ENCODE data around the gene NOTCH2. TPM values are rescaled to one million over a fixed set of nuclear protein-coding genes. Genes with fewer than 3 reads are reported as not detected.
A peak's percentile ranks its signal among the peaks of the same experiment; 100 is the strongest.

NOTCH2 gene
- polyA plus RNA-seq, 10 donors = 43.7 to 79.2 (median 55.1) TPM

DNA sequence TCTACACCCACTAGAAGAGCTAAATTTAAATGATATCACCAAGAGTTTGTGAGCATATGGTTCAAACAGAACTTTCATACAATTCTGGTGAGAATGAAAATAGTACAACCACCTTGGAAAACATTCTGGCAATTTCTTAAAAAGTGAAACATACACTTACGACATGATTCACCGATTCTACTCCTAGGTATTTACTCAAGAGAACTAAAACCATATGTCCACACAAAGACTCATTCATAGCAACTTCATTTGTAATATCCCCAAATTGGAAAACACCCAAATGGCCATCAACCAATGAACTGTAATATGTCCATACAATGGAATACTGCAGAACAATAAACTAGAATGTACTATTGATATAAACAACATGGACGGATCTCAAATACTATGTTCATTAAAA lies 122.0 kb downstream of the NOTCH2 start:
- peak in 1 of 3 donors; percentile 83 for DNase-seq

DNA sequence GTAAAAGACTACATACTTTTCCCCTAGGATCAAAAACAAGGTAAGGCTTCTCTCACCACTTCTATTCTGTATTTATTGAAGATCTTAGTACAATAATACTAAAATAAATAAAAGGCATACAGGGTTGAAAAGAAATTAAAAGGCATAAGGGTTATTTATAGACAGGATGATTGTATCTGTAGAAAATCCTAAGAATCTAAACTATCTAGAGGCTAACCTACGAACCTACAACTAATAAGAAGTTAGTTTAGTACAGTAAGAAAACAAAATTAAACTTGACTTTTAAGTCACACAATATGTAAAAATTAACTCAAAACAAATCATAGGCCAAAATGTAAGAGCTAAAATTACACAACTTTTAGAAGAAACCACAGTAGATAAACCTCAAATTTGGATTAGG lies 122.7 kb downstream of the NOTCH2 start:
- DNase-seq = no peak

DNA sequence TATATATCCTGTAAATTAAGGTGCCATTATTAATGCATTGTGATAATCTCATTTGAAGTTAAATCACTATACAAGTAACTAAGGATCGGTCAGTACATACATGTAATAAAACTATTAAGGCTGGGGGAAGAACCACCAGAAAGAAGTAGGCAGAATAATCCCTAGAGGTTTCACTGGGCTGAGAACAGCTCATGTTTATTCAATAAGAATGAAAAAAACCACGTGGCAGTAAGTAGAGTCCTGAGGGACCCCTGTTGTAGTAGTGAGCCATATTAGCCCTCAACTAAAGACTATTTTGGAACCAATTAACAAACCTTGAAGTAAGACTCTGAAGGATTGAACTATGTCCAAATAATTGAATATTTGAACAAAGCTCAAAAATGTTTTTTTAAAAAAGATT lies 126.2 kb downstream of the NOTCH2 start:
- no peak for DNase-seq

DNA sequence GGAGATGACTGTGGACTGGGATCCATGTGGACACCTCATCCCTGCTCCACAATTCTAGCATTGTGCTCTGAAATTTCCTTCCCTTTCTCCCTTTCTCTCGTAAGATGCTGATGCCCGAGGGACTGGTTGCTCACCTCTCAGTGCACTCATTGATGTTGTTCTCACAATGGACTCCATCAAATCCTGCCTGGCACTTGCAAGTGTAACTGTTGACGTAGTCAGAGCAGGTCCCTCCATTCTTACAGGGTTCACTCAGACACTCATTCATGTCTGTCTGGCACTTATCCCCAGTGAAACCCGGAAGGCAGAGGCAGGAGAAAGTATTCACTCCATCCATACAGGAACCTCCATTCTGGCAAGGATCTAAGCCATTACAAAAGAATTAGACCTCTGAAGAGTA lies 128.1 kb downstream of the NOTCH2 start:
- DNase-seq = no peak

DNA sequence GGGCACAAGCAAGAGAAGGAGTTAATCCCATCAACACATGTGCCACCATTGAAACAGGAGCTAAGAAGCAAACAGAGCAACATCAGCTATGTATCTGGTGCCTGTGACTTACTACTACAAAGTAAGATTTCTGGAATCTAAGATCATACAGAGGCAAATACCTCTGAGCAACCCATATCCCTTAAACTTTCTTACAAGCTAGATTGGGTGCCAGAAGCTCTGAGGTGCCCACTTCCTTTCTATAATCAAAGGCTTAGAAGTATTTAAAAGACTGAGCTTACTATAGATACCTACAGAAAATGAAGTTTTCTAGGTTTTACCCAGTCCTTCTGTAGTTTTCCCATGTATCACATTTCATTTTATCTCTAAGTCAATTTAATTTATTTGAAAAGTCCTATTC lies 128.8 kb downstream of the NOTCH2 start:
- DNase-seq = no peak

DNA sequence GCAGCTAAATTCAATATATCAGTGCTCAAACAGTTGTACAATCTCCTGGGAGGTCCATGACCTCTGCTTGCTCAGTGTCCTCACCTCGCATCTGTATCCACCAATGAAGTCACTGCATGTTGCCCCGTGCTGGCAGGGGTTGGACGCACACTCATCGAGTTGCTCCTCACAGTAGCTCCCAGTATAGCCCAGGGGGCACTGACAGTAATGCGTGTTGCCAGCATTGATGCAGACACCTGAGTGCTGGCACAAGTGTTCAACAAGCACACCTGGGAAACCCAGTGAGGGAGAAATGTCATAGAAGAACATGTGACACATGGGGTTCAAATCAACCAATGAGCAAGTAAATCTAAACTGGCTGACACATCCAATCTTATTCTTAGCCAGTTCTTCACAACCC lies 132.3 kb downstream of the NOTCH2 start:
- DNase-seq = no peak

DNA sequence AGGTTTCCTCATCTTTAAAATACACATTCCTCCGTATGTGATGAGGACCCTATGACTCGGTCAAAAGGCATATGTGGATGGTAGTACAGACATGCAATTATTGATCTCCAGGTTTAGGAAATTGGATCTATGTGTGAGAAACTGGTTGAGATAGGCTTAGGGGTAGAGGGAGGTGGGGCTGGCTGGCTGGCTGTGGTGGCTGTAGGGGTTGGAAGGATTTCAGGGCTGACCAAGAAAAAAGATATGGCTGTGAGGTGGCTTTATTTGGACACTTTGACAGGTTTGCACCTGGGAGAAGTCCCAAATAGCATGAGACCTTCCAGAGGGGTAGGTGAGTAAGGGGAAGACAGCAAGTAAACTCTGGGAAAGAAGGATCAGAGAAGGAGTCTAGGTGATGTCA lies 133.5 kb downstream of the NOTCH2 start:
- no peak for DNase-seq

DNA sequence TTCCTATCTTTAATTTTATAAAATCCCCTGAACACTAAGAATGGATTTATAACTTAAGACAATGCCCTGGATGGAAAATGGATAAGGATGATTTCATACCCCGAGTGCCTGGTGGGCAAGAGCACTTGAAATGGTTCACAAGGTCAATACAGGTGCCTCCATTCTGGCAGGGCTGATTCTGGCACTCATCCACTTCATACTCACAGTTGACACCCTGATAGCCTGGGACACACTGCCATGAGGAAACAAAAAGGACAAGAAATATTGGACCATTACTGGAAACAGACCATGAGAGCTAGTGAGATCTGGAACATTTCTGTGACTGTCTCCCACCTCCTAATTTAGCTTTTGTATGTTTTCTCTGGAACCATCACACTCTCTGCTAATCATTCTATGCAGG lies 134.1 kb downstream of the NOTCH2 start:
- DNase-seq = no peak

DNA sequence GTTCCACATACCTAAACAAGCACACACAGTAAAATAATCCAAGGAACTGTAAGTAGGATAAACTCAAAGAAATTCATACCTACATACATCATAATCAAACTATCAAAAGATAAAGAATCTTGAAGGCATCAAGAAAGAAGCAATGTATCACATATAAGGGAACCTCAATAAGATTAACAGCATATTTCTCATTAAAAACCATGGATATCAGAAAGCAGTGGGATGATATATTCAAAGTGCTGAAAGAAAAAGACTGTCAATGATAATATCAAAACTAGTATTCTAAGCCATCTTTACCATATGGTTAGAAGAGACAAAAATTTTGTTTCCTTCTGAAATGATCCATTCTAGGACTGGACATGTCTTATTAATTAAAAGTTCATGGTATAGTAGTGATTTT lies 136.1 kb downstream of the NOTCH2 start:
- no peak for DNase-seq

DNA sequence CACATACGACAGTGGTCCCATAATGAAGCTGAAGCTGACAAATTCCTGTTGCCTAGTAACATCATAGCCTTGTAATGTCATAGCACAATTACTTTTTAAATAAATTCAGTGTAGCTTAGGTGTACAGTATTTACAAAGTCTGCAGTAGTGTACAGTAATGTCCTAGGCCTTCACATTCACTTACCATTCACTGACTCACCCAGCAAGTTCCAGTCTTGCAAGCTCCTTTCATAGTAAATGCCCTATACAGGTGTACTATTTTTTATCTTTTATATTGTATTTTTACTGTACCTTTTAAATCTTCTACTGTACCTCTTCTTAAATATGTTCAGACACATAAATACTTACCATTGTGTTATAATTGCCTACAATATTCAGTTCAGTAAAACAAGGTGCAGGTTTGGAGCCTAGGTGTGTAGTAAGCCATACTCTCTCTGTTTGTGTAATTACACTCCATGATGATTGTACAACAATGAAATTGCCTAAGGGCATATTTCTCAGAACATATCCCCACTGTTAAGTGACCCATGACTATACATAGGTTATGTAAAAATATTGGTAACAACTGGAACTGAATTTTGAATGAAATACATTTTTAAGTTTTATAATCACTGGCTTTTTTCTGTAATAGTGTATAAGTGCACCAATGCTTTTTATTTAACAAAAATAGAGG lies 139.7 kb downstream of the NOTCH2 start:
- no peak for DNase-seq

DNA sequence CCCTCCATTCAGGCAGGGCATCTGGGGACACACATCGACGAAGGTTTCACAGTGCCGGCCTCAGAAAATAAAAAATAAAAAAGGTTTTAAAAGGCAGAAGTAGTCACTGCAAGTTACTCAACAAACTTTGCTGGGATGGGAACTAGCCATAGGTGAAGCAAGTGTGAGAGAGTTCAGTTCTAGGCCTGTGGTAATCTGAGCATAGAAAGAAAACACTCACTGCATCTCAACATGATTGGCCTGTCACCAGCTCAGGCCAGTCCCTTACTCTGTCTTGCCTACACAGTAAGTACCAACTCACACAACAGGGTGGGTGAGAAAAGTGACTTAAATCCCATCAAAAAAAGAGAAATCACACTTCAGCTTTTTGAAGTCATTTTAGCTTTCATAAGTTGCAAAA lies 142.9 kb downstream of the NOTCH2 start:
- DNase-seq = no peak

DNA sequence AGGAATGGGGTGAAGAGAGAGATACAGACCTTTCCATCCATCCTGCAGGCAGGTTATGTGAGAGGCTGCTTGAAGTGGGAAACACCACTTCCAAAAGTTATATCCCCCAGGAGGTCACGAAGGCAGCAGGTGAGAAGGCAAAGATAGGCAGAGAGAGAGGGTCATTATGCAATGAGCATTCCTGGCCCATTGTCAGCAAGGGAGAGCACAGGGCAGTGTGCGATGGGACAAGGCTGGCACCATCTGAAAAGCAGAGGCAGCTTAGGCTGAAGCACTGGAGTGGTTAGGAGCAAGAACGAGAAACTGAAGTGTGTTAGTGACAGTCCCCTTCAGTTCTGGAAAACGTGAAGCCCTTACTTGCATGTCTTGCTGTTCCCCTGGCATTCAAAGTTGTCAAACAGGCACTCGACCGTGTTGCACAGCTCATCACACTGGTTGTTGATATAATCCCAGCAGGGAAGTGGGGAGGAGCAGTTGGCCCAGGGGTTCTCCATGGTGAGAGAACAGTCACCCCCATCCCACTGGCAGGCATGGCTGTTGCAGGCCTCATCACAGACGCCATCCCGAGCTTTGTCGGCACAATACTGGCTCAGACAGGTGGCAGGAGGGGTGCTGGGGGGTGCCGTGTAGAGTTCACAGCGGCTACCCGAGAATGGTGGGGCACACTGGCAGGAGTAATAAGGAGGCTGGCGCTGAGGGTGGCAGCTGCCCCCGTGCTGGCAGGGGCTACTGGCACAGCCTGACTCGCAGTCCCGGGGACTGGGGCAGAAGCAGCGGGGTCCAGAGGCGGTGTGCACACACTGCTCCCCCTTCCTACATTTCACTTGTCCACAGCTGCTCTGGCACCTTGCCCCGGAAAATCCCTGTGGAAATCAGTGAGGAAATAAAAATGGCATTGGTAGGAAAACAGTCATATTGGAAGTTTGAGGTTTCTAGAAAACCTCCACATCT lies 144.2 kb downstream of the NOTCH2 start:
- DNase-seq = peak; percentile 62 to 89 (median 79)

DNA sequence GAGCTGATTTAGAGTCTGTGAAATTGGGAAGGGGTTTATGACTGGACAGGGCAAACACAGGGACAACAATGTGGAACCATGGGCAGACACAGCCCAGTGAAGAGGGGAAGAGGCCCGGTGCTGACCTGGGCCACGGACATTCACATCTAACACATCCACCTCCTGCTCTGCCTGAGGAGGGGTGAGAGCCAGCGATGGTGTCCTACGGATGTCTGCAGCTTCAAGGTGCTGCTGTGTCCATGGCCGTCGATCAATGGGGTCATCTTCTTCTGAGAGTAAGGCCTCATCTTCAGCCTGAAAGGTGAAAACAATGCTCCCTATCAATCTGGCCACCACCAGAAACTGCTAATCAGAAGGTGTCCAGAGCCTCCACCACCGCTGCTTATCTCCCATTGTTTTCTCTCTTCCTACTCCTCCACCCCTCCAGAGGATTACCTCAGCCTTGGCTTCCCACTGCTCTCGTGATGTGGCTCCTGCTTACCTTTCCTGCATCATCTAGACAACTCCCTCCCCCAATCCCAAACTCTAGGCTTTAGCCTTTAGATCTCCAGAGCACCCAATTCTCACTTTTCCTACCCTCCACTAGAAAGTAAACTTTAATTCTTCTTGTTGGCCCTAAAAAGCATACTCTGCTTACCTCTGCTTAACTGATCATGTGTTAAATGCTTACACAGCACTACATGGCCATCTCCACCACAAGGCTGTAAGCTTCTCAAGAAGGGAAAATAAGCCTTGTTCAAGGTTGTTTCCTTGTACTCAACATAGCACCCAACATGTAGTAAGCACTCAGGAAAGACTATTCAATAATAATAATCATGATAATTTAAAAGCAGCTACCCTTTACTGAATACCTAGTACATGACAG lies 149.1 kb downstream of the NOTCH2 start:
- DNase-seq = no peak

DNA sequence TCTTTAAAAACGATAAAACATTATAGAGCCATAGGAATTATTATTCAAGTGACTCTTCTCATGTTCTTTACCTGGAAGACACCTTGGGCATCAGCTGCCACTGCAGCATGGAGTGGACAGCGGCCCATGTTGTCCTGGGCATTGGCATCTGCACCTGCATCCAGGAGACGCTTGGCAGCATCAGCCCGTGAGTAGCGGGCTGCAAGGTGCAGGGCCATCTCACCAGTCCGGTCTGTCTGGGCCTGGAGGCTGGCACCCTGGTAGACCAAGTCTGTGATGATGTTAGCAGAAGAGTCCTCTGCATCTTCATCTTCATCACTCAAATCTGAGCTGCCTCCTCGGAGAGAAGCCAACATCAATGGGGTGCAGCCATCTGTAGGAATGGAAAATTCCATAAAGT lies 150.2 kb downstream of the NOTCH2 start:
- DNase-seq = no peak

DNA sequence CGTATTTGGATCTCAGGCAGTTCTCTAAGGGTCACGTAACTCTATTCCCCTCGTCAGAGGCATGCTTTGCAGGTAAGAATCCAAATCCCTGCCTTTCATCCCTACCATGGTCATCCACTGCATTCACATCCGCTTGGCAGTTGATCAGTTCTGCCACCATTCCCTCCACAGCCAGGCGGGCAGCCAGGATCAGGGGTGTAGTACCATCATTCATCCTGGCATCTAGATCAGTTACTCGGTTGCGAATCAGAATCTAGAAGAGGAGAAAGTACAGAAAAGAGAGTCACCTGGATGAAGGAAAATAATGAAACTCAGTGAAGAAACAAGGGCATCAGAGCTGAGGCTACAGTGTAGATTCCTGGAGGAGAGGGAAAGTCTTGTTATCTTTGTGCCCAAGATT lies 151.2 kb downstream of the NOTCH2 start:
- DNase-seq = no peak

DNA sequence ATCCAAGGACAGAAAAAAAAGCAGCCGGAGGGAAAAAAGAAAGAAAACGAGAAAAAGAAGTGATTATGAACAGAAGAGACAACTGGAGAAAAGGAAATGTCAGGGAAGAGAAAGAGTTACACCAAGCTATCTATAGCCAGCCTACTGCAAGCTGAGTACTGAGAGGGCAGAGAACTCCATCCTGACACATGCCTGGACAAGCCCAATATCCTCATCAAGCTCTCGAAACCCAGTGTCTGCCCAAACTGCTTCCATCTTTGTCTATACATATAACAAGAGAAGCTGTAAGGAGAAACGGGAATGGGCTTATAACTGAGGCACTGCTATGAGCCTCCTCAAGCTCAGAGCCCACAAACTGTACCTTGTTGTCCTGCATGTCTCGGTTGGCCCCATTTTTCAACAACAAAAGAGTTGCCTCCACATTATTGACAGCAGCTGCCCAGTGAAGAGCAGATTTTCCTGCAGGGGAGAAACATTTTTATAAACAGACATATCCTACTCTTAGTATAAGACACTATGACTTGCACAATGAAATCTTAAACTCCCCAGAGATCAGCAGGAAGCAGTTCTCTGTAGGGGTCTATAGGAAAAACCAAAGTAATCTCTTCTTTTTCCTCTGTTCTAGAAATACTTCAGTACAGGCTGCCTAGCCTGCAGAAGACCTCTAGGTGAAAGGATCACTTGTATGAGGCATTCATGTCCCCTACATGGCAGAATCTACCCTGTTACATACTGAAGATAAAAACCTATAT lies 152.0 kb downstream of the NOTCH2 start:
- no peak for DNase-seq

DNA sequence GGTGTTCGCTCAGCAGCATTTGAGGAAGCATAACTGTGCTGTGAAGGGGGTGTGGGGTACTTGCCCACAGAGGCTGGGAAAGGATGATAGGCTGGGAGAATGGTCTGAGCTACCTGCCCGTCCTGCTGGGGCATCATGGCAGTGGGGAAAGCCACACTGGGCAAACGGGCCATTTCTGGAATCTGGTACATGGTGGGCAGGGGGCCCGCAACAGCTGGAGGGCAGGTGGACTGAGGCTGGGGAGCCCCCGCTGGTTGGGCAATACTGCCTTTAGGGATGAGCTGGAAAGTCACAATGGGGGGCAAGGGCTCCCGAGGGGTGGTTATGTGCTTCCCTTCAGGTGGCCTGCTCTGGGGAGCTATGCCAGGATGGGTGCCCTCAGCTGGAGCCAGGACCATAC lies 153.9 kb downstream of the NOTCH2 start:
- DNase-seq = no peak

DNA sequence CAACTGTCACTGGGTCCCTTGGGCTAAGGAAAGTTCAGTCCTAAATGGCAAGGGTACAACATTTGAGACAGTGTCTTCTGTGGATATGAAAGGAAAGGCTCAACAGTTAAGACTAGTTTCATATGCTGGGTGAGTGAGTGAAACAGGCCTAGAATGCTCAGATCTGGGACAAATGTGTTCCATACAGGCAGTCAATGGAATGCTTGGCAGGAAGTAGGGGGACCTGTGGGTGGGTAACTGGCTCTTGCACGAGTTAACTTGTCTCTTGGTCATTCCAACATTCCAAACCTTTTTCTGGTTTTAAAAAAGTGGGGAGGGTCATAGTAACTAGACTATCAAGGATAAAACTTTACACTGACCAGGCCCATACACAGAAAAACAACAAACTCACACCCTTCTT lies 155.4 kb downstream of the NOTCH2 start:
- DNase-seq = no peak

DNA sequence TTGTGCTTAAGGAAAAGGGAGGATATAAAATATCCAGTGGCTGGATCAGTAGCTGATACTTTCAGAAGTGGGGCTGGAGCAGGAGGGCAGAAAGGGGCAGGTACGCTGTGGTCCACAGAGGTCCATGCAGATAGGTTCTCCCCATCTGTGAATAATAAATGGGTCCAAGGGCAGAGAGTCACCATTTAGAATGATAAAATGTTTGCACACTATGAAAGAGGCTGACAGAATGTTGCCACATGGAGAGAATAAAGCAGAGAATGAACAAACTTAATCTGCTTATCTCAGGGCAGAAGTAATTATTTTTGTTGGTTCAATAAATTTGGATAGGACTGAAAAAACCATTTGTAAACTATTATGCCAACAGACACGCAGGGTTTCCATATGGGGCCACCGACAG lies 156.5 kb downstream of the NOTCH2 start:
- DNase-seq = no peak

DNA sequence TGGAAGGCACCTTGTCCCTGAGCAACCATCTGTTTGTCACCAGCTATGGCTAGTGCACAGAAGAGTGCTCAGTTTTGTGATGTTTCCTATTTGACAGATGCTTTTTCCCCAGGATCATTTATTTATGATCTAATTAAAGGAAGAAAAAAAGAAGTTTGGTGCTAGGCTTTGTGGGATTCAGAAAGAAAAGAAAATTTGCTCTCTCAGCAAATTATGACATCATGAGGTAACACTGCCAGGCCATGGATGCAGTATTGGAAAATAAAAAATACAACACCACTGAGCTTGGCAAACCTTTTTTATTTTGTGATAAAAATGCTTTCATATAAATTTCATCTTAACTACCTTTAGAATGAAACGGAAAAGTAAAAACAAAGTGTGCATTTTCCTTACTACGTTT lies 157.7 kb downstream of the NOTCH2 start:
- DNase-seq = no peak

DNA sequence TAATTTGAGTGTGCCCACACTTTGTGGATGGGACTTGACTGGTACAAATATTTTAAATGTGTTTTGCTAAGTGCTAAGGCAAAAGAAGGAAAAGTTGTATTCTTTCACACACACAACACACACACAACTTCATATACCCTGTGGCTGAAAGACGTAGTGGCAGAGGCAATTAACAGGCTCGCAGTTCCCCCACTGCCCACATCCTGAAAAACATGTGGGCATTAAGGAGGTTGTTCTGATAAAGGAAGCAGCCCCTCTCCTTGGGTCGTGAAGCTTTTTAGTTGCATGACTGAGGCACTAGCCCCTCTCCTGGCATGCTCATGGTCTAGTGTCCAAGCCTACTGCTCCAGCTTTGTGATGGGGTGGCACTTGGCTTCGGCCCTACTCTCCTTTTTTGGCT lies 158.8 kb downstream of the NOTCH2 start:
- no peak for DNase-seq

Data from muscle of back (tissue), 11 donors.